ENCODE results near the gene TES. TPM values are rescaled to one million over a fixed set of nuclear protein-coding genes. Genes with fewer than 3 reads are reported as not detected.
A peak's percentile ranks its signal among the peaks of the same experiment; 100 is the strongest.

The TES gene
- total RNA-seq, 1 donor from 2014 or later, result 19.0 TPM

DNA sequence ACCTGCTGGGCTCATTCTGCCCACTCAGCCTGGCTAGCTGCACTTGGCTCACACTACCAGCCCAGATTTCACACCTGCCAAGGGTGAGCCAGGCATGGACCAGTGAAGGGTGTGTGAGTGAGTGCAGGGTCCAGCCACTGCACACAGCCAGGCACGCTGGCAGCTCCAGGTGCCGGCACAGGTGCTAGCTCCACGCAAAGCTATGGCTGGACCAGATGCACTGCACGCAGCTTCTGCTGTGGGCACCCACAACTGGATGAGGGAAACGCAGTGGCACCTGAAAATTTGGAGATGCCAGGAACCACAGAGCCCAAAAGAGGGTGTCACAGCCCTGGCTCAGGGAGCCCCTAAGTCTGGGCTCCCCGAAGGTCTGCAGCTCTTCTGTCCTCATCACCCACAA is 24.9 kb upstream of the TES start:
- no peak for ATAC-seq (ENCODE audit: poor library complexity)
- intact Hi-C loops (cut with DNase I), result no loop called here

DNA sequence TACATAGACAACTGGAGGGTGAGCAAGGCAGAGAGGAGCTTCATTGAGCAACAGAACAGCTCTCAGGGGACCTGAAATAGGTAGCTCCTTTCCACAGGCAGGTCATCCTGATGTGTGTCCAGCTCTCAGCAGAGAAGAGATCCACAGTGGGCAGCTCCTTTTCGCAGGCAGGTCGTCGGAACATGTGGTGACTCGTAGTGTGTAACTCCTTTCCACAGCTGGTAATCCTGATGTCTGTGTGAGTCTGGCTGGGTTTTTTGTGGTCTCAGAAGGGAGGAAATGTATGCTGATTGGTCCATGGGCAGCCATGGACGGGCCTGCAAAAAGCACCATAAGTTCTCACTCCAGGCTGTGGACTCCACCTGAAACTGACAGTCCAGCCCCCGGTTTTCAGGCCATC is 24.4 kb upstream of the TES start:
- no peak for ATAC-seq (ENCODE audit: poor library complexity)
- DNase-seq, result no peak
- intact Hi-C loops (cut with DNase I), result no loop called here

More for the DNA sequence above, 24.9 kb upstream of the TES start:
- DNase-seq, result no peak

- DNase-seq, result no peak
- ATAC-seq (ENCODE audit: poor library complexity), result no peak
- intact Hi-C loops (cut with DNase I), result no loop called here
Observed at GRCh38 chr7:116187400-116187799, 22.9 kb upstream of the TES start.

GRCh38 chr7:116193329-116194087 is 16.8 kb upstream of the TES start:
- ATAC-seq (ENCODE audit: poor library complexity), result no peak
- DNase-seq, result no peak
- intact Hi-C loops (cut with DNase I), result no loop called here

DNA sequence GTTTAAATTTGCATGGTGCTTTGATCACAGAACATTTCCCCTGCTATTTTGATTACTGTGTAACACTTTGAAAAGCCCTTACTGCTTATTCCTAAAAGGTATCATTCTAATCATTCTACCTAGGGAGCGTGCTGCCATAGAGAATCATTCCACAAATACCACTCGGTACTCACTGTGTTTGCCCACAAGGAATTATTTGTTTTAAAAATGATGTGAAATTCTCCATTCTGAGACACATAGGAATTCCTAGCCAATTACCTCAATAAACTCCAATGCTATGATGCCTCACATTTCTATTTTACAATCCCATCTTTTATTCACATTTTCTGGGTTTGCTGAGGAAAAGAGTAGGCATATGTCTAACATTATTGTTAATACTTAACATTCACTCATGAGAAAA is 16.2 kb upstream of the TES start:
- intact Hi-C loops (cut with DNase I), result no loop called here
- no peak for ATAC-seq (ENCODE audit: poor library complexity)

DNA sequence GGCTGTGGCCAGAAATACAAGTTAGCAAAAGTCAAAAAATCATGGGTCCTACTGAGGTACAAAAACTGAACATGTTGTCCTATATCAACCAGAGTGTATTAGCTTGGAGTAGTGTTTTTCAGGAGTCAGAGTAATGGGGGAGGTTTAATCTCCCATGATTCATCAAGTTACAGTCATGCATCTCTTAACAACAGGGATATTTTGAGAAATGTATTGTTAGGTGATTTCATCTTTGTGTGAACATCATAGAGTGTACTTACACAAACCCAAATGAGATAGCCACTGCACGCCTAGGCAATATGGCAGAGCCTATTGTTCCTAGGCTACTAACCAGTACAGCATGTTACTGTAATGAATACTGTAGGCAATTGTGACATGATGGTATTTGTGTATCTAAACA is 14.9 kb upstream of the TES start:
- DNase-seq, result no peak
- intact Hi-C loops (cut with DNase I), result no loop called here
- ATAC-seq (ENCODE audit: poor library complexity), result no peak

More for the DNA sequence above, 16.2 kb upstream of the TES start:
- DNase-seq, result no peak

DNA sequence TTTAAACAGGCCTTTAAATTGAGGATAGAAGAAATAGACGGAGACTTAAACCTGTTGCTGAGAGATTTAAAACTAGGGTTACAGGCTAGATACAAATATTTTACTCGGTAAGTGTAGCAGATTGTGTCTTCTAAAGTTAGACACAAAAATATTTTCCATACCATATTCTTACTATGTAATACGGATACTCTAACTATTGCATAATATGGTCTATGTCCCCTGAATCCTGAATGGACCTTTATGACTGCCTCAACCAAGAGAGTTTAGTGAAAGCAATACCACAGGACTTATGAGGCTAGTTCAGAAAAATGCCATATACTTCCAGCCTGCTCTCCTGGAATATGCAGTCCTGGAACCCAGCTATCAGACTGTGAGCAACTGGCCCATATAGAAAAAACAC is 13.4 kb upstream of the TES start:
- intact Hi-C loops (cut with DNase I), result no loop called here
- DNase-seq (no peak), ATAC-seq (ENCODE audit: poor library complexity) (no peak)

DNA sequence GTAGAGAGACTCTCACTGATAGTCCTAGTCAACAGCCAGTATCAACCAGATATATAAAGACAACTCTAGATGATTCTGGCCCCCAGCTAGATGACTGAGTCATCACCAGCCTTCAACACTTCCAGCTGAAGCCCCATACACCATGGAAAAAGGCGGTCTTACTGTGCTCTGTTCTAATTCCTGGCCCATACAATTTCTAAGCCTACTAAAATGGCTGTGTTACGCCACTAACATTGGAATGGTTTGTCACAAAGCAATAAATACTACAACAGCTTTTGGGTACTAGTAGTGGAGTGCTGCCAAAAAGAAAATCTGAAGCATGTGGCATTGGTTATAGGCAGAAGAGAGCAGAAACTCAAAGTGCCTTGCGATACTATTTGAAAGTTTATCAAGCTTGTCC is 13.0 kb upstream of the TES start:
- DNase-seq (no peak), ATAC-seq (ENCODE audit: poor library complexity) (no peak)
- intact Hi-C loops (cut with DNase I), result no loop called here

GRCh38 chr7:116198748-116199410 is 11.5 kb upstream of the TES start:
- DNase-seq (no peak), ATAC-seq (ENCODE audit: poor library complexity) (no peak)
- intact Hi-C loops (cut with DNase I), result no loop called here

DNA sequence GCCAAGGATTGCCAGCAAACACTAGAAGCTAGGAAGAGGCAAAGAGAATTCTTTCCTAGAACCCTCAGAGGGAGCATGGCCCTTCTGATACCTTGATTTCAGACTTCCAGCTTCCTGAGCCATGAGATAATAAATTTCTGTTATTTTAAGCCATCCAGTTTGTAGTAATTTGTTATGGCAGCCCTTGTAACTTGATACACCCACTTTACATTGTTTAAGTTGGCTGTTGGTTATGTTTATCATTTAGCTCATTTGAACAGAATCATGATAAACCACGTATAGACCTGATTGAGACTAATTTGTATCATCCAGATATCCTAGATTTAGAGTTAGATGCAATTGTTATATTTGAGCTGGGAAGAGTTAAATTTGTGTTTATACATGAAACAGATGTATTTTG is 9.4 kb upstream of the TES start:
- DNase-seq, result no peak
- intact Hi-C loops (cut with DNase I), result no loop called here
- ATAC-seq (ENCODE audit: poor library complexity), result no peak

DNA sequence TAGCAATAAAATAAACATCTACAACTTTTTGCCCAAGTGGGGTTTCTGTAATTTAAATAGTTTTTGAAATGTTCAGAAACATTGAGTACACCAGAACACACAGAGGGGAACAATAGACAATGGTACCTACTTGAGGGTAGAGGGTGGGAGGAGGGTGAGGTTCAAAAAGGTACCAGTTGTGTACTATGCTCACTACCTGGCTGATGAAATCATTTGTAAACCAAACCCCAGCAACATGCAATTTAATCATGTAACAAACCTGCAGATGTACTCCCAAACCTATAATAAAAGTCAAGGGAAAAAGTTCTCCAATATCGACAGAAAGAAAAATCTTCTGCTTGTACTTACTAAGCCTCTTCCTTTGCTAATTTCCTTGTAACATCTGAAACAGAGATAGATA is 4.2 kb upstream of the TES start:
- intact Hi-C loops (cut with DNase I), result no loop called here
- DNase-seq (no peak), ATAC-seq (ENCODE audit: poor library complexity) (no peak)

GRCh38 chr7:116208919-116209318 is 1.4 kb upstream of the TES start:
- no peak for DNase-seq
- intact Hi-C loops (cut with DNase I), result no loop called here
- ATAC-seq (ENCODE audit: poor library complexity), result no peak

GRCh38 chr7:116209561-116210070 is 723 bp upstream of the TES start:
- intact Hi-C loops (cut with DNase I), result no loop called here
- ATAC-seq (ENCODE audit: poor library complexity) (no peak), DNase-seq (no peak)

DNA sequence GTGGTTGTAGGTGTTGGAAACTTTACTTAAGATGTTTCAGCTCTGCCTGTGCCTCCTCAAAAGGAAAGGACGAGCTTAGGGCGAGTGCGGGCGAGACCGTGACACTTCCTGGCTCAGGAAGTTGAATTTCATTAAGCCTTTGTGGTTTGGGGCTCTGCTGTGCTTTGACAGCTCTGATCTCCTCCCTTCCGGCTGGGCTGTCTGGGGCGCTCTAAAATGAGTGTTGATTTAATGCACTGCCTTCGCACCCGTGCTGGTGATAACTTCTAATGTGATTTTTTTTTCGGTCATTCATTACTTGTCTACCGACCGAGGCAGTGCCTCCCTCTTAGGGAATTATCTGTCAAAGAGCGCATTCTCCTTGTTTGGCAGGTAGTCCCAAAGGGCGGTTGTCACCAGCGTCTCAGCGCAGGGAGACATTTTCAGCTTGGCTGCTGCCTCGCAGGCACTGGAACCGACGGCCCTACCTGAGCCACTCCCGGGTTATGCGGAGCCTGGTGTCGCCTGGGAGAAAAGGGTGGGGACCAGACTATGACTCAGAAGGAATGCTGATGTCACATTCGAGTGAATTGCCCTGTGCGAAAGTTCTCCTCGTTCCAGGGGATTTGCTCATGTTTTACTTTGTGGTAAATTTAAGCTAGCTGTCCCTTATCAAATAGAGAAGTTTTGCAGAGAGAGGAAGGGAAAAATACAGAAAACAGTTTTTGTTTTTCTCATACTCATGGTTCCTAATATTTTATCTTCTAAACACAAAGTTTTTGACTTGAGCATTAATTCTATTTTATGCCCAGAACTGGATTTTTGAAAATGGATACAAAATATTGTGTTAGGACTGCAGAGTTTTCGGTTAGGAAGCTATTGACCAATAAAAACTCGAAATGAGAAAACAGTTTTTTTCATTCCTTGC is 920 bp downstream of the TES start:
- intact Hi-C loops (cut with DNase I), result no loop called here
- peak; percentile 73 for DNase-seq
- peak; percentile 86 for ATAC-seq (ENCODE audit: poor library complexity)

- ATAC-seq (ENCODE audit: poor library complexity) (no peak), DNase-seq (no peak)
- intact Hi-C loops (cut with DNase I), result no loop called here
Observed at GRCh38 chr7:116211913-116212596, 1.7 kb downstream of the TES start.

- intact Hi-C loops (cut with DNase I), result no loop called here
- no peak for ATAC-seq (ENCODE audit: poor library complexity)
Observed at GRCh38 chr7:116212869-116213268, 2.5 kb downstream of the TES start.

DNA sequence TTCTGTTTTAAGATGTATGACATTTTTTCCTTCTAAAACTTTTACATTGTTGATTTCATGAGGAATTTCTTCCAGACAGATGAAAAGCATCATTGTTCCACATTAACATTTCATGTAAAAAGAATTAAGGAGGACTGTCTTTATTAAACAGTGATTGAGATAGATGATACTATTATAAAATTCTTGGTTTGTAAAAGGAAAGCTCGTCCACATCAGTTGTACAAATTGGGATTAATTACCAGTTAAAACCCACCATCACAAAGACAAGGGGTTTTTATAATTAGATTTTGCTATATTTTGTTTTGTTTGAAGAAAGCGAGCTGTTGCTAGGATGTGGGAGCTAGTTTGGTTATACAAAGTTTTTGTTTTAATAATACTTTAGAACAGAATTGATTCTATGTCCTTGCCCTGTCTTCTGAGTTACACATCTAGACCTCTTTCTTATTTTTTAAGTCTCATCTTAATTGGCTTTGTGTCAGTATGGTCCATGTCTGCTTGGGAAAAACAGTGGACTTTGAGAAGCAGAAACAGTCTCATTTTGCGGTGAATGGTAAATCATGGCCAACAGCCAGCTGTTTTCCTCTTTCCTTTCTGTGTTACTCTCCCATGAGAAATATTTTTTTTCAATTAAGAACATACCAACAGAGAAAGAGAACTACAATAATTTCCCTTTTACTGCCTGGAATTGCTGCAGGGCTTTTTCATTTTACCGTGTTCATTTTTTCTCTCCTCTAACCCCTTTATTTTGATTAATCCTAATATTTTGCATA is 3.2 kb downstream of the TES start:
- intact Hi-C loops (cut with DNase I), result no loop called here
- DNase-seq, result no peak
- ATAC-seq (ENCODE audit: poor library complexity), result no peak

More at GRCh38 chr7:116212869-116213268, 2.5 kb downstream of the TES start:
- DNase-seq, result no peak

DNA sequence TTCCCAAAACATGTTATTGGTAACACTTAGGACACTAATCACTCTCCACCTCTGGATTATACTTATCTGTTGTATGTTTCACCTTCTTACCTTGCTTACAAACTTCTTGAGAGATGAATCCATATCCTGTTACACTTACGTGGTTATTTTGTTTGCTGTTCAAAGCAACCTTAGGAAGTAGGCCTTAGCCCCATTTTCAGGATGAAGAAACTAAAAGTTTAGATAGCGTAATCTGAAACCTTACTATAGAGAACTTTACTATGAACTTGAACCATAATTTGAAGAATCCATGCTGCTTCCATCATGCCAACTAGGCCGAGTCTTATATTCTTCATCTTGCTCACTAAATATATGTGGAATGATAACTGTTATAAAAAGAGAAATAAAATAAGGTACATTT is 4.6 kb downstream of the TES start:
- DNase-seq (no peak), ATAC-seq (ENCODE audit: poor library complexity) (no peak)
- intact Hi-C loops (cut with DNase I), result no loop called here

Measured in Right ventricle myocardium superior (tissue), 1 donor.